GM12875 (cell line): ENCODE results near the gene CD248.
"Not testable (repeated sequence)": the region's sequence is repeated elsewhere in the genome, so short reads cannot be mapped to it uniquely, and the experiment has no call there.

Experiments
- H3K4me3 ChIP-seq: one replicate; pipeline ENCODE4 v1.5.1; 2011; ENCODE audit warnings: low read depth, low read length, control low read depth
- TF ChIP-seq, protein P1 (sequence below): IDR thresholded peaks from 2 replicates; pipeline ENCODE4 v1.5.1; 2011; ENCODE audit warnings: low read depth, mild to moderate bottlenecking, control low read depth, inconsistent platforms, low read length, moderate library complexity, borderline replicate concordance; ENCODE audit not compliant: insufficient read depth

CD248 gene

DNA sequence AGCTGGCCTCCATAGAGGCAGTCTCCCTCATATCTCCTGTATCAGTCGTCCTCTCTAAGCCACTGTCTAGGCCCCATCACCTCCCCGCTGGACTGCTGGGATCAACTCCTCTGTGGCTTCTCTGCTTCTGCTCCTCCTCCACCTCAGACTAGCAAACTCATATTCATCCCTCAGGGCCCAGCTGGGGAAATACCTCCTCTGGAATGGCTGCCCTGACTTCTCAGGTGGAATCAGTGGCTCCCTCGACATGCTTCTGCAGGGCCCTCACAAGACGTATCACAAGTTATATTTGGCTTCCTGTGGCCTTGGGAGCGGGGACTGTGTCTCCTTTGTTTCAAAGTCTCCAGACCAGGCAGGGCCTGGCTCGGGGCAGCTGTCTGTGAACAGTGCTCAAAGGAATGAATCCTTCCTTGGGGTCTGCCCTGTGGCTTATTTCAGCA is 44.7 kb upstream of the CD248 start:
- TF ChIP-seq, protein P1, sequence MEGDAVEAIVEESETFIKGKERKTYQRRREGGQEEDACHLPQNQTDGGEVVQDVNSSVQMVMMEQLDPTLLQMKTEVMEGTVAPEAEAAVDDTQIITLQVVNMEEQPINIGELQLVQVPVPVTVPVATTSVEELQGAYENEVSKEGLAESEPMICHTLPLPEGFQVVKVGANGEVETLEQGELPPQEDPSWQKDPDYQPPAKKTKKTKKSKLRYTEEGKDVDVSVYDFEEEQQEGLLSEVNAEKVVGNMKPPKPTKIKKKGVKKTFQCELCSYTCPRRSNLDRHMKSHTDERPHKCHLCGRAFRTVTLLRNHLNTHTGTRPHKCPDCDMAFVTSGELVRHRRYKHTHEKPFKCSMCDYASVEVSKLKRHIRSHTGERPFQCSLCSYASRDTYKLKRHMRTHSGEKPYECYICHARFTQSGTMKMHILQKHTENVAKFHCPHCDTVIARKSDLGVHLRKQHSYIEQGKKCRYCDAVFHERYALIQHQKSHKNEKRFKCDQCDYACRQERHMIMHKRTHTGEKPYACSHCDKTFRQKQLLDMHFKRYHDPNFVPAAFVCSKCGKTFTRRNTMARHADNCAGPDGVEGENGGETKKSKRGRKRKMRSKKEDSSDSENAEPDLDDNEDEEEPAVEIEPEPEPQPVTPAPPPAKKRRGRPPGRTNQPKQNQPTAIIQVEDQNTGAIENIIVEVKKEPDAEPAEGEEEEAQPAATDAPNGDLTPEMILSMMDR, result no peak
- H3K4me3 ChIP-seq, result no peak overlapping the region

- H3K4me3 ChIP-seq, result no peak overlapping the region
- TF ChIP-seq, protein P1, result no peak
Observed at GRCh38 chr11:66360406-66361073, 43.7 kb upstream of the CD248 start.

GRCh38 chr11:66359662-66360087 is 42.8 kb upstream of the CD248 start:
- TF ChIP-seq, protein P1, result no peak
- no peak overlapping the region for H3K4me3 ChIP-seq

GRCh38 chr11:66350560-66351235 is 33.9 kb upstream of the CD248 start:
- H3K4me3 ChIP-seq, result not testable (repeated sequence)

DNA sequence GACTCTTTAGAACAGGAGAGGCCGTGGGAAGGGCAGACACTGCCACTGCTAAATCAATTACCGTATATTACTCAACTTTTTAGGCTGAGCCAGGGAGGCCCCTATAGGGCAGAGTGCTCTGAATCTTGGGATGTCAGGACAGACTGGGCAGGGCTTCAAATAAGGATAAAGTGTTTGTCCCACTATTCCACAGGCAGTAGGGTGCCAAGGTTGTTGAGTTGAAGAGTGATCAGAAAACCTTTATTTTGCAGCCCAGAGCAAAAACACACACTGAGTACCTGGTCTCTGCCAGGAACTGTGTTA is 32.2 kb upstream of the CD248 start:
- TF ChIP-seq, protein P1, result no peak
- H3K4me3 ChIP-seq, result no peak overlapping the region

DNA sequence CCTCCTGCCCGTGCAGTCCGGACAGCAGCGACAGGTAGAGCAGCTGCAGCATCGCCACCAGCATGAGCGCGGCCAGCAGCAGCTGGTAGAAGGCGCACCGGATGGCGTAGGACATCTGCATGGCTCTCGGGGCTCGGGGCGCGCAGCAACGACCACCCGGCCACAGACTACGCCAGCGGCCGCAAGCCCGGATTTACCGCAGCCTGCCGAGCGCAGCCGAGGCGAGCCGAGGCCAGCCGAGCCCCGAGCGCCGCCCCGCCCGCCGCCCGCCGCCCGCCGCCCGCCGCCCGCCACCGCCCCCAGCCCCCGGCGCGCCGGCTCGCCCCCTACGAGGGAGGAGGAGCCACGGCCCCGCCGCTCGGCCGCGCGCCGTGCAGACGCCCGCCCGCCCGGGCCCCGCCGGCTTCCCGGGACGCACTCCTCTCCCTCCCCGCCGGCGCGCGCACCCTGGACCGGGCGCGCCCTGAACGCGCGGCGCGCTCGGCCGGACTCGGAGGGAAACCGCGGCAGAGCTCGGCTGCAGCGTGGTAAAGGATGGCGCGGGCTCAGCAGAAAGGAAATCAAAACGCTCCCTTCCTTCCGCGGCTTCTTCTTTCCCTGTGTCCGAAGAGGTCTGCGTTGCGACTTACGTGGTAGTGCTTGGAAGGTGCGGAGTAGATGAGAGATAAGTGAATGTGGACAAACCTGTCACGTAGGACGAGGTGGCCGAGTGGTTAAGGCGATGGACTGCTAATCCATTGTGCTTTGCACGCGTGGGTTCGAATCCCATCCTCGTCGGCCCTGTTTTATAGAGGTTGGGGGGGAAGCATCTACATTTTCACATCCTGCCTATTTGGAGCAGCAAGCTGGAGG is 30.8 kb upstream of the CD248 start, which contains the start of gene B4GAT1:
Gene B4GAT1, minus strand, starts transcription at position 205 of the 852 bp plus-strand sequence. Its CDS starts 84 bp downstream, at position 121.
- TF ChIP-seq, protein P1, result no peak
- peak within 1 kb of the TSS; percentile 83 for H3K4me3 ChIP-seq
